Liver (tissue), 9 donors: Measurements from ENCODE around the gene PRMT5. TPM values are rescaled to one million over a fixed set of nuclear protein-coding genes. Genes with fewer than 3 reads are reported as not detected.

Experiments
- DNase-seq: peaks from one replicate; pipeline ENCODE4 v3.0.0-alpha.2; 2017; ENCODE audit warnings: low spot score
- H3K27ac ChIP-seq, 2 donors: one replicate each; pipeline ENCODE4 v1.7.0; 2013; ENCODE audit warnings: inconsistent platforms in 2 of 2, low read length in 2 of 2, control low read depth in 1 of 2, low read depth in 1 of 2, mild to moderate bottlenecking in 1 of 2
- H3K27me3 ChIP-seq, 4 donors: one replicate each; pipeline versions ENCODE4 v1.6.1 to v1.7.0; 2013; ENCODE audit warnings: low read length in 3 of 4, inconsistent platforms in 1 of 4, mild to moderate bottlenecking in 1 of 4, moderate library complexity in 1 of 4; ENCODE audit not compliant: control insufficient read depth in 4 of 4, insufficient read depth in 4 of 4
- H3K36me3 ChIP-seq, 4 donors: one replicate each; pipeline versions ENCODE4 v1.6.1 to v1.7.0; 2013; ENCODE audit warnings: low read length in 3 of 4, mild to moderate bottlenecking in 3 of 4, low read depth in 1 of 4, moderate library complexity in 1 of 4; ENCODE audit not compliant: control insufficient read depth in 4 of 4, insufficient read depth in 3 of 4
- H3K4me1 ChIP-seq, 4 donors: one replicate each; pipeline versions ENCODE4 v1.6.1 to v1.7.0; 2013; ENCODE audit warnings: low read length in 3 of 4, mild to moderate bottlenecking in 3 of 4, moderate library complexity in 1 of 4; ENCODE audit not compliant: control insufficient read depth in 4 of 4, insufficient read depth in 4 of 4
- H3K4me3 ChIP-seq, 3 donors: one replicate each; pipeline versions ENCODE4 v1.6.1 to v1.7.0; 2013; ENCODE audit warnings: low read length in 3 of 3, control low read depth in 1 of 3, low read depth in 1 of 3, mild to moderate bottlenecking in 1 of 3
- H3K9ac ChIP-seq, 2 donors: one replicate each; pipeline ENCODE4 v1.7.0; 2013; ENCODE audit warnings: low read length in 2 of 2, mild to moderate bottlenecking in 2 of 2, moderate library complexity in 2 of 2, control low read depth in 1 of 2, low read depth in 1 of 2
- H3K9me3 ChIP-seq, 4 donors: one replicate each; pipeline versions ENCODE4 v1.6.1 to v1.7.0; 2013; ENCODE audit warnings: low read length in 3 of 4; ENCODE audit not compliant: control insufficient read depth in 4 of 4
- CTCF ChIP-seq: fragments of 150-350 bp; IDR thresholded peaks from 2 replicates; pipeline ENCODE4 v1.5.1; 2017; ENCODE audit warnings: improper control_type of control experiment, low read depth, low read length; ENCODE audit not compliant: missing input control
- EGR1 ChIP-seq, 2 donors: IDR thresholded peaks; 2 replicates each; pipeline ENCODE4 v1.6.1; 2016 to 2018; ENCODE audit warnings: antibody characterized with exemption in 2 of 2, low read depth in 2 of 2
- FOXA1 ChIP-seq: IDR thresholded peaks from 2 replicates; pipeline ENCODE4 v1.6.1; 2016; ENCODE audit warnings: antibody characterized with exemption
- GABPA ChIP-seq, 2 donors: IDR thresholded peaks in 1 of 2; conservative IDR thresholded peaks in 1 of 2; 2 replicates each; pipeline ENCODE4 v1.6.1; 2016; ENCODE audit warnings: antibody characterized with exemption in 2 of 2, mild to moderate bottlenecking in 1 of 2, moderate library complexity in 1 of 2
- HNF4G ChIP-seq: IDR thresholded peaks from 2 replicates; pipeline ENCODE4 v1.6.1; 2016; ENCODE audit warnings: antibody characterized with exemption
- JUND ChIP-seq, 2 donors: IDR thresholded peaks; 2 replicates each; pipeline ENCODE4 v1.6.1; 2016; ENCODE audit warnings: antibody characterized with exemption in 2 of 2
- MAX ChIP-seq: IDR thresholded peaks from 2 replicates; pipeline ENCODE4 v1.6.1; 2016; ENCODE audit warnings: antibody characterized with exemption
- NR2F2 ChIP-seq: IDR thresholded peaks from 2 replicates; pipeline ENCODE4 v1.6.1; 2016; ENCODE audit warnings: antibody characterized with exemption
- RAD21 ChIP-seq, 2 donors: IDR thresholded peaks; 2 replicates each; pipeline ENCODE4 v1.6.1; 2016; ENCODE audit warnings: antibody characterized with exemption in 2 of 2, mild to moderate bottlenecking in 2 of 2
- RXRA ChIP-seq, 2 donors: IDR thresholded peaks; 2 replicates each; pipeline ENCODE4 v1.6.1; 2017 to 2018; ENCODE audit warnings: antibody characterized with exemption in 2 of 2, mild to moderate bottlenecking in 1 of 2
- SP1 ChIP-seq: IDR thresholded peaks from 2 replicates; pipeline ENCODE4 v1.6.1; 2018; ENCODE audit warnings: antibody characterized with exemption, mild to moderate bottlenecking
- TAF1 ChIP-seq: conservative IDR thresholded peaks from 2 replicates; pipeline ENCODE4 v1.6.1; 2016; ENCODE audit warnings: antibody characterized with exemption, mild to moderate bottlenecking
- YY1 ChIP-seq: IDR thresholded peaks from 2 replicates; pipeline ENCODE4 v1.6.1; 2016; ENCODE audit warnings: antibody characterized with exemption, mild to moderate bottlenecking
- WGBS: extraction: QIAGEN DNeasy Blood & Tissue Kit; methylation state at CpG from one replicate; pipeline ENCODE4 v1.1.7; 2013; 5-methylcytosine and 5-hydroxymethylcytosine counted together
- polyA plus RNA-seq, 2 donors: library from polyadenylated mRNA; stranded (reverse) in 1 of 2; unstranded in 1 of 2; fragments of 200-250 nt in 1 of 2; fragments of >200 nt in 1 of 2; fragmentation: Nextera tagmentation in 1 of 2; extraction: Ambion mirVana in 1 of 2; gene quantifications; one replicate each; pipeline versions ENCODE4 v1.2.1 to v1.2.3, GENCODE V29; 2013 to 2015
- total RNA-seq, 2 donors: library from RNA; depleted of rRNA; stranded (reverse); fragments of >200 nt; gene quantifications; one replicate each; pipeline ENCODE4 v1.2.3, GENCODE V29; 2014
- TF ChIP-seq, protein P1 (sequence below): IDR thresholded peaks from 2 replicates; pipeline ENCODE4 v1.6.1; 2016; ENCODE audit warnings: antibody characterized with exemption
- TF ChIP-seq, protein P2 (sequence below): IDR thresholded peaks from 2 replicates; pipeline ENCODE4 v1.6.1; 2016; ENCODE audit warnings: antibody characterized with exemption, mild to moderate bottlenecking
- TF ChIP-seq, protein P3 (sequence below): IDR thresholded peaks from 2 replicates; pipeline ENCODE4 v1.6.1; 2016; ENCODE audit warnings: antibody characterized with exemption
- donor health status: healthy.
- donor health status: healthy.
- donor health status: healthy.
- donor health status: healthy.
- donor health status: healthy.

The PRMT5 gene
- total and polyA plus RNA-seq, 4 donors: 14.1 to 28.2 (median 26.8) TPM

GRCh38 chr14:22910916-22911315 lies 18.3 kb downstream of the PRMT5 start:
- WGBS: 95% methylated on average over 5 of the region's 5 CpGs
- no peak for DNase-seq
- no peak overlapping the region for H3K4me3 ChIP-seq
- no peaks in the 10 kb centered on the region for H3K9me3 ChIP-seq
- no peak overlapping the region for H3K9ac ChIP-seq
- no peaks in the 10 kb centered on the region for H3K27me3 ChIP-seq
- H3K4me1 ChIP-seq: peaks cover 2 to 8% (median 4%) of the 10 kb centered on the region in 4 donors
- peaks cover 11 to 31% (median 23%) of the 10 kb centered on the region in 4 donors for H3K36me3 ChIP-seq
- TF ChIP-seq, protein P1, sequence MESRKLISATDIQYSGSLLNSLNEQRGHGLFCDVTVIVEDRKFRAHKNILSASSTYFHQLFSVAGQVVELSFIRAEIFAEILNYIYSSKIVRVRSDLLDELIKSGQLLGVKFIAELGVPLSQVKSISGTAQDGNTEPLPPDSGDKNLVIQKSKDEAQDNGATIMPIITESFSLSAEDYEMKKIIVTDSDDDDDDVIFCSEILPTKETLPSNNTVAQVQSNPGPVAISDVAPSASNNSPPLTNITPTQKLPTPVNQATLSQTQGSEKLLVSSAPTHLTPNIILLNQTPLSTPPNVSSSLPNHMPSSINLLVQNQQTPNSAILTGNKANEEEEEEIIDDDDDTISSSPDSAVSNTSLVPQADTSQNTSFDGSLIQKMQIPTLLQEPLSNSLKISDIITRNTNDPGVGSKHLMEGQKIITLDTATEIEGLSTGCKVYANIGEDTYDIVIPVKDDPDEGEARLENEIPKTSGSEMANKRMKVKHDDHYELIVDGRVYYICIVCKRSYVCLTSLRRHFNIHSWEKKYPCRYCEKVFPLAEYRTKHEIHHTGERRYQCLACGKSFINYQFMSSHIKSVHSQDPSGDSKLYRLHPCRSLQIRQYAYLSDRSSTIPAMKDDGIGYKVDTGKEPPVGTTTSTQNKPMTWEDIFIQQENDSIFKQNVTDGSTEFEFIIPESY: no peak
- TF ChIP-seq HNF4G (no peak), GABPA (IDR thresholded peaks at IDR 0.05 in 1 of 2, conservative IDR thresholded peaks at IDR 0.05 in 1 of 2) (no peak), FOXA1 (no peak)
- TF ChIP-seq, protein P2, sequence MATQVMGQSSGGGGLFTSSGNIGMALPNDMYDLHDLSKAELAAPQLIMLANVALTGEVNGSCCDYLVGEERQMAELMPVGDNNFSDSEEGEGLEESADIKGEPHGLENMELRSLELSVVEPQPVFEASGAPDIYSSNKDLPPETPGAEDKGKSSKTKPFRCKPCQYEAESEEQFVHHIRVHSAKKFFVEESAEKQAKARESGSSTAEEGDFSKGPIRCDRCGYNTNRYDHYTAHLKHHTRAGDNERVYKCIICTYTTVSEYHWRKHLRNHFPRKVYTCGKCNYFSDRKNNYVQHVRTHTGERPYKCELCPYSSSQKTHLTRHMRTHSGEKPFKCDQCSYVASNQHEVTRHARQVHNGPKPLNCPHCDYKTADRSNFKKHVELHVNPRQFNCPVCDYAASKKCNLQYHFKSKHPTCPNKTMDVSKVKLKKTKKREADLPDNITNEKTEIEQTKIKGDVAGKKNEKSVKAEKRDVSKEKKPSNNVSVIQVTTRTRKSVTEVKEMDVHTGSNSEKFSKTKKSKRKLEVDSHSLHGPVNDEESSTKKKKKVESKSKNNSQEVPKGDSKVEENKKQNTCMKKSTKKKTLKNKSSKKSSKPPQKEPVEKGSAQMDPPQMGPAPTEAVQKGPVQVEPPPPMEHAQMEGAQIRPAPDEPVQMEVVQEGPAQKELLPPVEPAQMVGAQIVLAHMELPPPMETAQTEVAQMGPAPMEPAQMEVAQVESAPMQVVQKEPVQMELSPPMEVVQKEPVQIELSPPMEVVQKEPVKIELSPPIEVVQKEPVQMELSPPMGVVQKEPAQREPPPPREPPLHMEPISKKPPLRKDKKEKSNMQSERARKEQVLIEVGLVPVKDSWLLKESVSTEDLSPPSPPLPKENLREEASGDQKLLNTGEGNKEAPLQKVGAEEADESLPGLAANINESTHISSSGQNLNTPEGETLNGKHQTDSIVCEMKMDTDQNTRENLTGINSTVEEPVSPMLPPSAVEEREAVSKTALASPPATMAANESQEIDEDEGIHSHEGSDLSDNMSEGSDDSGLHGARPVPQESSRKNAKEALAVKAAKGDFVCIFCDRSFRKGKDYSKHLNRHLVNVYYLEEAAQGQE: no peak
- no peak overlapping the region for H3K27ac ChIP-seq

DNA sequence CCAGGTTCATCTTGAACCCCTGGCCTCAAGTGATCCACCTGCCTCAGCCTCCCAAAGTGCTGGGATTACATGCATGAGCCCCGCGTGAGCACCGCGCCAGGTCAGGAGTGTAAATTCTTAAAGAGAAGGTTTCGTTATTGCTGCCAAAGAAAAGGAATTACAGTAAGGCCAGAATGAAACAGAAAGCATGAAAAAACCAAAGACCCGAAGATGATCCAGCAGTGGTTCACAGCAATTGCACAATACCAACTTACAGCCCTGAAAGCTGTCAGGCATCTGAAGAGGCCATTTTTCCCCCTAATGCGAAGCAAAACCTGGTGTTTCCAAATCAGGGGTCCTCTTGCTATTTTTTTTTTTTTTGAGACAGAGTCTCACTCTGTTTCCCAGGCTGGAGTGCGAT lies 20.6 kb downstream of the PRMT5 start:
- H3K27me3 ChIP-seq: no peaks in the 10 kb centered on the region
- no peak for DNase-seq
- no peak overlapping the region for H3K9ac ChIP-seq
- TF ChIP-seq HNF4G (no peak), GABPA (IDR thresholded peaks at IDR 0.05 in 1 of 2, conservative IDR thresholded peaks at IDR 0.05 in 1 of 2) (no peak), RXRA (IDR thresholded peaks at IDR 0.05) (no peak), SP1 (no peak), MAX (no peak), EGR1 (IDR thresholded peaks at IDR 0.05; ENCODE audit: low read depth in 2 of 2) (no peak), NR2F2 (no peak), CTCF (no peak), TAF1 (no peak), RAD21 (IDR thresholded peaks at IDR 0.05) (no peak), FOXA1 (no peak), YY1 (no peak), JUND (IDR thresholded peaks at IDR 0.05) (no peak)
- TF ChIP-seq, protein P3, sequence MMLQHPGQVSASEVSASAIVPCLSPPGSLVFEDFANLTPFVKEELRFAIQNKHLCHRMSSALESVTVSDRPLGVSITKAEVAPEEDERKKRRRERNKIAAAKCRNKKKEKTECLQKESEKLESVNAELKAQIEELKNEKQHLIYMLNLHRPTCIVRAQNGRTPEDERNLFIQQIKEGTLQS: no peak
- TF ChIP-seq, protein P2: no peak
- TF ChIP-seq, protein P1: no peak
- H3K9me3 ChIP-seq: no peaks in the 10 kb centered on the region
- peaks cover 15 to 51% (median 42%) of the 10 kb centered on the region in 4 donors for H3K36me3 ChIP-seq
- no peak overlapping the region for H3K4me3 ChIP-seq
- peaks cover 7 to 14% (median 11%) of the 10 kb centered on the region in 4 donors for H3K4me1 ChIP-seq
- 81% methylated on average over 8 of the region's 8 CpGs for WGBS
- no peak overlapping the region for H3K27ac ChIP-seq
